GM06990 (cell line): Measurements from ENCODE around the gene KCNA10.
A peak's percentile ranks its signal among the peaks of the same experiment; 100 is the strongest.

Experiments used
- DNase-seq: peaks from one replicate; pipeline ENCODE4 v3.0.0-alpha.2; 2011; ENCODE audit not compliant: insufficient read length; ENCODE audit errors: extremely low read depth
- H3K27me3 ChIP-seq: replicated peaks from 2 replicates; pipeline ENCODE4 v1.6.0; 2011; ENCODE audit warnings: low read length; ENCODE audit not compliant: control insufficient read depth, insufficient read depth
- H3K36me3 ChIP-seq: 2 replicates; pipeline ENCODE4 v1.5.1; 2011; ENCODE audit warnings: low read length; ENCODE audit not compliant: control insufficient read depth, insufficient read depth
- H3K4me3 ChIP-seq: replicated peaks from 2 replicates; pipeline ENCODE4 v1.5.1; 2011; ENCODE audit warnings: low read depth, mild to moderate bottlenecking, control low read depth, low read length
- CTCF ChIP-seq: IDR thresholded peaks from 2 replicates; pipeline ENCODE4 v1.5.1; 2011; ENCODE audit warnings: low read length, control low read depth, mild to moderate bottlenecking, inconsistent platforms; ENCODE audit not compliant: insufficient read depth, poor library complexity, severe bottlenecking

The KCNA10 gene

GRCh38 chr1:110524311-110525248 lies 5.6 kb upstream of the KCNA10 start:
- H3K36me3 ChIP-seq, result no peaks in the 10 kb centered on the region
- H3K27me3 ChIP-seq, result peaks cover 5% of the 10 kb centered on the region
- H3K4me3 ChIP-seq, result no peak overlapping the region
- TF ChIP-seq CTCF, result peak; percentile 81
- peak; percentile 26 for DNase-seq

DNA sequence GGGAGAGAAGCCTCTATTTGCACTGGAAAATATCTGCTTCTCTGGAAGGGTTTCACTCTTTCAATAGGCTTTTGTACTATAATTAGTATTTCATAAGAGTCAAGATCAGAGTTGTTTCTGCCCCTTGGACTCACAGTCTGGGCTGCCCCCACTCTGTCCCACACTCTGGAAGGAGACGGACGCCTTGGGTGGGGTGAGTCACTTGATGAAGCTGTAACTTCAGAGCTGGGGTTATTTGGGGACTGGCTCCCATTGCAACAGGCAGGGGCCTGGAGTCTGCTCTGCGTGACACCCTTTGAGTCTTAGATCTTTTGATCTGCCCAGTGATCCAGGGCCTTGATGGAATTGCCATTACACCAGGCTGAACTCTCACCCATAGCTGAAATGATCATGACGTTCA lies 4.0 kb upstream of the KCNA10 start:
- Histone ChIP-seq H3K27me3 (peaks cover 5% of the 10 kb centered on the region), H3K4me3 (no peak overlapping the region), H3K36me3 (no peaks in the 10 kb centered on the region)
- no peak for TF ChIP-seq CTCF
- no peak for DNase-seq

GRCh38 chr1:110522560-110522959 lies 3.6 kb upstream of the KCNA10 start:
- peaks cover 5% of the 10 kb centered on the region for H3K27me3 ChIP-seq
- TF ChIP-seq CTCF, result no peak
- no peaks in the 10 kb centered on the region for H3K36me3 ChIP-seq
- H3K4me3 ChIP-seq, result no peak overlapping the region
- DNase-seq, result no peak

- no peak for TF ChIP-seq CTCF
- Histone ChIP-seq H3K36me3 (no peaks in the 10 kb centered on the region), H3K4me3 (no peak overlapping the region), H3K27me3 (peaks cover 3% of the 10 kb centered on the region)
- DNase-seq, result no peak
Observed at GRCh38 chr1:110520827-110521226, 1.9 kb upstream of the KCNA10 start.

- DNase-seq, result no peak
- Histone ChIP-seq H3K27me3 (no peaks in the 10 kb centered on the region; the same call in 1 of the 2 replicates), H3K4me3 (no peak overlapping the region), H3K36me3 (no peaks in the 10 kb centered on the region)
- TF ChIP-seq CTCF, result no peak
Observed at GRCh38 chr1:110515891-110516290, 3.1 kb downstream of the KCNA10 start.
